ENCODE results near the gene PAX7.

The PAX7 gene

GRCh38 chr1:18786149-18786548 lies 155.5 kb downstream of the PAX7 start:
- TF ChIP-seq POLR2A (IDR thresholded peaks at IDR 0.05; ENCODE audit: low read length), result no peak
- no peak for TF ChIP-seq GATA1 (IDR thresholded peaks at IDR 0.05; ENCODE audit: low read depth, low read length)
- no peak for DNase-seq

- no peak for DNase-seq
- TF ChIP-seq POLR2A (IDR thresholded peaks at IDR 0.05; ENCODE audit: low read length), result no peak
- no peak for TF ChIP-seq GATA1 (IDR thresholded peaks at IDR 0.05; ENCODE audit: low read depth, low read length)
These were observed 157.3 kb downstream of the PAX7 start for GRCh38 chr1:18787825-18788385.

GRCh38 chr1:18789246-18789645 lies 158.6 kb downstream of the PAX7 start:
- TF ChIP-seq GATA1 (IDR thresholded peaks at IDR 0.05; ENCODE audit: low read depth, low read length) (no peak), POLR2A (IDR thresholded peaks at IDR 0.05; ENCODE audit: low read length) (no peak)
- no peak for DNase-seq

- no peak for TF ChIP-seq POLR2A (IDR thresholded peaks at IDR 0.05; ENCODE audit: low read length)
- no peak for TF ChIP-seq GATA1 (IDR thresholded peaks at IDR 0.05; ENCODE audit: low read depth, low read length)
These were observed 162.1 kb downstream of the PAX7 start for GRCh38 chr1:18792747-18793146.

GRCh38 chr1:18793164-18793563 lies 162.5 kb downstream of the PAX7 start:
- no peak for DNase-seq
- TF ChIP-seq GATA1 (IDR thresholded peaks at IDR 0.05; ENCODE audit: low read depth, low read length) (no peak), POLR2A (IDR thresholded peaks at IDR 0.05; ENCODE audit: low read length) (no peak)

More at GRCh38 chr1:18792747-18793146, 162.1 kb downstream of the PAX7 start:
- DNase-seq, result no peak

GRCh38 chr1:18794051-18794450 lies 163.4 kb downstream of the PAX7 start:
- no peak for TF ChIP-seq POLR2A (IDR thresholded peaks at IDR 0.05; ENCODE audit: low read length)
- no peak for TF ChIP-seq GATA1 (IDR thresholded peaks at IDR 0.05; ENCODE audit: low read depth, low read length)
- no peak for DNase-seq

GRCh38 chr1:18794561-18794960 lies 163.9 kb downstream of the PAX7 start:
- DNase-seq, result no peak
- TF ChIP-seq POLR2A (IDR thresholded peaks at IDR 0.05; ENCODE audit: low read length) (no peak), GATA1 (IDR thresholded peaks at IDR 0.05; ENCODE audit: low read depth, low read length) (no peak)

- no peak for DNase-seq
- no peak for TF ChIP-seq GATA1 (IDR thresholded peaks at IDR 0.05; ENCODE audit: low read depth, low read length)
- TF ChIP-seq POLR2A (IDR thresholded peaks at IDR 0.05; ENCODE audit: low read length), result no peak
These were observed 164.5 kb downstream of the PAX7 start for GRCh38 chr1:18795002-18795689.

GRCh38 chr1:18796950-18797349 lies 166.3 kb downstream of the PAX7 start:
- DNase-seq, result no peak
- TF ChIP-seq GATA1 (IDR thresholded peaks at IDR 0.05; ENCODE audit: low read depth, low read length), result no peak
- TF ChIP-seq POLR2A (IDR thresholded peaks at IDR 0.05; ENCODE audit: low read length), result no peak

Measured in erythroblast (primary cell).